WTC11 (cell line): Measurements from ENCODE around the gene MRPL19. TPM values are rescaled to one million over a fixed set of nuclear protein-coding genes. Genes with fewer than 3 reads are reported as not detected.

Experiments
- ATAC-seq: fragments of 200-7000 bp; cut with Tn5 transposase; 2 replicates; pipeline ENCODE4 v1.10.0; 2021; ENCODE audit warnings: mild to moderate bottlenecking, moderate library complexity
- CTCF ChIA-PET: fragments of 300-600 bp; sonication (Branson Sonifier 250); formaldehyde crosslinking; loops from one replicate; lab custom pipeline; 2021; ENCODE audit warnings: antibody characterized with exemption; lab: Charles Lee
- POLR2A ChIA-PET: fragments of 350-600 bp; sonication (Branson Sonifier 250); formaldehyde crosslinking; loops from one replicate; lab custom pipeline; 2021; ENCODE audit warnings: antibody characterized with exemption; lab: Charles Lee
- DNase-seq: peaks from one replicate; pipeline ENCODE4 v3.0.0; 2021; ENCODE audit warnings: low spot score
- H3K27ac Mint-ChIP-seq: 2 replicates; pipeline ENCODE4 v1.8.0; 2021; ENCODE audit warnings: mixed read lengths
- H3K27me3 Mint-ChIP-seq: 2 replicates; pipeline ENCODE4 v1.8.0; 2021; ENCODE audit warnings: low read depth, mild to moderate bottlenecking, moderate library complexity, mixed read lengths
- H3K36me3 Mint-ChIP-seq: 2 replicates; pipeline ENCODE4 v1.8.0; 2021; ENCODE audit warnings: mixed read lengths
- H3K4me1 Mint-ChIP-seq: 2 replicates; pipeline ENCODE4 v1.8.0; 2022; ENCODE audit warnings: mixed read lengths
- H3K4me3 Mint-ChIP-seq: 2 replicates; pipeline ENCODE4 v1.8.0; 2021; ENCODE audit warnings: mild to moderate bottlenecking, moderate library complexity, mixed read lengths
- H3K9me3 Mint-ChIP-seq: 2 replicates; pipeline ENCODE4 v1.8.0; 2021; ENCODE audit warnings: mixed read lengths
- ATF3 ChIP-seq: sonication (generic); formaldehyde crosslinking; conservative IDR thresholded peaks from 2 replicates; pipeline ENCODE4 v1.8.1; 2022; ENCODE audit warnings: mild to moderate bottlenecking, missing genetic modification reagents
- ATF6 ChIP-seq: sonication (generic); formaldehyde crosslinking; IDR thresholded peaks from 2 replicates; pipeline ENCODE4 v1.8.1; 2023; ENCODE audit warnings: mild to moderate bottlenecking, missing genetic modification reagents
- E2F4 ChIP-seq: sonication (generic); formaldehyde crosslinking; IDR thresholded peaks from 2 replicates; pipeline ENCODE4 v1.8.1; 2022; ENCODE audit warnings: low read depth, mild to moderate bottlenecking, moderate library complexity, missing genetic modification reagents, borderline replicate concordance
- ELF4 ChIP-seq: sonication (generic); formaldehyde crosslinking; IDR thresholded peaks from 2 replicates; pipeline ENCODE4 v1.8.1; 2022; ENCODE audit warnings: low read depth, mild to moderate bottlenecking, moderate library complexity, missing genetic modification reagents
- FOXJ3 ChIP-seq: sonication (generic); formaldehyde crosslinking; IDR thresholded peaks from 2 replicates; pipeline ENCODE4 v1.9.0; 2021; ENCODE audit warnings: missing genetic modification reagents, mild to moderate bottlenecking, borderline replicate concordance
- GTF2I ChIP-seq: fragments of 250-450 bp; sonication (Bioruptor Pico); conservative IDR thresholded peaks from 2 replicates; pipeline ENCODE4 v1.4.0; 2021; ENCODE audit warnings: mild to moderate bottlenecking
- HMGA2 ChIP-seq: fragments of 250-450 bp; sonication (Bioruptor Pico); IDR thresholded peaks from 2 replicates; pipeline ENCODE4 v1.4.0; 2021; ENCODE audit warnings: mild to moderate bottlenecking, moderate library complexity
- MAX ChIP-seq: sonication (generic); formaldehyde crosslinking; IDR thresholded peaks from 2 replicates; pipeline ENCODE4 v1.8.0; 2022; ENCODE audit warnings: mild to moderate bottlenecking, missing genetic modification reagents
- NFATC4 ChIP-seq: fragments of 250-450 bp; sonication (Bioruptor Pico); IDR thresholded peaks from 2 replicates; pipeline ENCODE4 v1.9.0; 2021; ENCODE audit warnings: mild to moderate bottlenecking
- NFYB ChIP-seq: sonication (generic); formaldehyde crosslinking; conservative IDR thresholded peaks from 2 replicates; pipeline ENCODE4 v1.8.0; 2022; ENCODE audit warnings: low read depth, missing genetic modification reagents
- NR2C2 ChIP-seq: sonication (generic); formaldehyde crosslinking; IDR thresholded peaks from 2 replicates; pipeline ENCODE4 v1.8.0; 2022; ENCODE audit warnings: mild to moderate bottlenecking, missing genetic modification reagents
- PRRX2 ChIP-seq: fragments of 250-450 bp; sonication (Bioruptor Pico); IDR thresholded peaks from 2 replicates; pipeline ENCODE4 v1.8.0; 2021; ENCODE audit warnings: mild to moderate bottlenecking
- SOX15 ChIP-seq: fragments of 250-450 bp; sonication (Bioruptor Pico); IDR thresholded peaks from 2 replicates; pipeline ENCODE4 v1.9.0; 2021; ENCODE audit warnings: mild to moderate bottlenecking
- ZNF317 ChIP-seq: sonication (generic); formaldehyde crosslinking; IDR thresholded peaks from 2 replicates; pipeline ENCODE4 v1.8.1; 2023; ENCODE audit warnings: low read depth, mild to moderate bottlenecking, moderate library complexity, missing genetic modification reagents, borderline replicate concordance
- ZNF512 ChIP-seq: sonication (generic); formaldehyde crosslinking; IDR thresholded peaks from 2 replicates; pipeline ENCODE4 v1.8.1; 2022; ENCODE audit warnings: missing genetic modification reagents, borderline replicate concordance
- total RNA-seq: library from RNA; stranded (reverse); gene quantifications from 3 replicates; pipeline ENCODE4 v1.2.3, GENCODE V29; 2021
- TF ChIP-seq, protein P1 (sequence below): sonication (generic); formaldehyde crosslinking; IDR thresholded peaks from 2 replicates; pipeline ENCODE4 v1.8.1; 2022; ENCODE audit warnings: mild to moderate bottlenecking, moderate library complexity, missing genetic modification reagents
- TF ChIP-seq, protein P2 (sequence below): fragments of 250-450 bp; sonication (Bioruptor Pico); IDR thresholded peaks from 2 replicates; pipeline ENCODE4 v1.9.0; 2021; ENCODE audit warnings: moderate library complexity, mild to moderate bottlenecking, inconsistent platforms, borderline replicate concordance

The MRPL19 gene
- total RNA-seq, 1 experiment from 2014 or later = 65.8 TPM

DNA sequence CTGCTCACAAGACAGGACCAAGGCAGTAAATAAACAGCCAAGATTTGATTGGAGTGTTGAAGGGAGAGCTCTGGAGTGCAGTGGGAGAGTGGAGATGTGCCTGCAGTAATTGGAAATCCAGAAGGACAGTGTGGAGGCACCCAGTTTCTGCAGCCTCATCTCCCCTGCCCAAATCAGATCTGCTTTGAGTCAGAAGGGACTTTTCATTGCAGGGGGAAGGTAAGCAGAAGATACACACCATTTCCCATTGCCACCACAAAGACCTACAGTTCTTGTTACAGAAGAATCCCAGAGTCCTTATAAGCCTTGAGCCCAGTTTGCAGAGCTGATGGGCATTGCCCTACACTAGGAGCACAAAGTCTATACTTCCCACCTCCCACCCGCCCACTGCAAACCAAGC, 91.4 kb downstream of the MRPL19 start:
- H3K9me3 Mint-ChIP-seq = peaks cover 27% of the 10 kb centered on the region
- ATAC-seq (no peak), DNase-seq (no peak)
- no peaks in the 10 kb centered on the region for H3K27me3 Mint-ChIP-seq
- no peak overlapping the region for H3K4me3 Mint-ChIP-seq
- CTCF ChIA-PET = interaction anchor here (1.3 kb wide), 1 partner anchor 96 kb away, joined by 4 read pairs; no protein-coding TSS in a partner anchor
- no peak overlapping the region for H3K27ac Mint-ChIP-seq
- no peaks in the 10 kb centered on the region for H3K4me1 Mint-ChIP-seq
- H3K36me3 Mint-ChIP-seq = peaks cover 4% of the 10 kb centered on the region; the same call in 1 of the 2 replicates
- TF ChIP-seq HMGA2 (CRISPR knock-in tag) (no peak), SOX15 (no peak), NR2C2 (CRISPR knock-in tag) (no peak), ATF6 (CRISPR knock-in tag) (no peak), MAX (no peak), FOXJ3 (CRISPR knock-in tag) (no peak), E2F4 (CRISPR knock-in tag) (no peak), PRRX2 (CRISPR knock-in tag) (no peak), NFYB (CRISPR knock-in tag) (no peak), ZNF512 (CRISPR knock-in tag) (no peak), GTF2I (CRISPR knock-in tag) (no peak), ZNF317 (CRISPR knock-in tag) (no peak), ATF3 (no peak), NFATC4 (CRISPR knock-in tag) (no peak), ELF4 (CRISPR knock-in tag) (no peak)
- TF ChIP-seq, protein P1, sequence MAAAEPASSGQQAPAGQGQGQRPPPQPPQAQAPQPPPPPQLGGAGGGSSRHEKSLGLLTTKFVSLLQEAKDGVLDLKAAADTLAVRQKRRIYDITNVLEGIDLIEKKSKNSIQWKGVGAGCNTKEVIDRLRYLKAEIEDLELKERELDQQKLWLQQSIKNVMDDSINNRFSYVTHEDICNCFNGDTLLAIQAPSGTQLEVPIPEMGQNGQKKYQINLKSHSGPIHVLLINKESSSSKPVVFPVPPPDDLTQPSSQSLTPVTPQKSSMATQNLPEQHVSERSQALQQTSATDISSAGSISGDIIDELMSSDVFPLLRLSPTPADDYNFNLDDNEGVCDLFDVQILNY (CRISPR knock-in tag) = no peak
- TF ChIP-seq, protein P2, sequence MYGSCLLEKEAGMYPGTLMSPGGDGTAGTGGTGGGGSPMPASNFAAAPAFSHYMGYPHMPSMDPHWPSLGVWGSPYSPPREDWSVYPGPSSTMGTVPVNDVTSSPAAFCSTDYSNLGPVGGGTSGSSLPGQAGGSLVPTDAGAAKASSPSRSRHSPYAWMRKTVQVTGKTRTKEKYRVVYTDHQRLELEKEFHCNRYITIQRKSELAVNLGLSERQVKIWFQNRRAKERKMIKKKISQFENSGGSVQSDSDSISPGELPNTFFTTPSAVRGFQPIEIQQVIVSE = no peak
- TF ChIP-seq, all 79 proteins: peak for 0
- POLR2A ChIA-PET = no interaction called here

Other genes starting within 250 kb of the MRPL19 start
- gene EVA1A, start 85.8 kb upstream of the MRPL19 start, total RNA-seq = 3.2 to 4.1 TPM (median 3.3 TPM) in 3 replicates
- 12.5 to 16.4 TPM (median 14.4 TPM) in 3 replicates for gene GCFC2, start 64.1 kb downstream of the MRPL19 start, total RNA-seq